ENCODE results near the gene SDHB. TPM values are rescaled to one million over a fixed set of nuclear protein-coding genes. Genes with fewer than 3 reads are reported as not detected.

SDHB gene
- total RNA-seq, 1 experiment from 2014 or later: 212 TPM

- CTCF ChIA-PET: interaction anchor here (0.6 kb wide), 1 partner anchor 383 kb away, joined by 3 read pairs; no protein-coding TSS in a partner anchor
- POLR2A ChIA-PET: no interaction called here
These were observed 78.0 kb downstream of the SDHB start for GRCh38 chr1:16975838-16976237.

DNA sequence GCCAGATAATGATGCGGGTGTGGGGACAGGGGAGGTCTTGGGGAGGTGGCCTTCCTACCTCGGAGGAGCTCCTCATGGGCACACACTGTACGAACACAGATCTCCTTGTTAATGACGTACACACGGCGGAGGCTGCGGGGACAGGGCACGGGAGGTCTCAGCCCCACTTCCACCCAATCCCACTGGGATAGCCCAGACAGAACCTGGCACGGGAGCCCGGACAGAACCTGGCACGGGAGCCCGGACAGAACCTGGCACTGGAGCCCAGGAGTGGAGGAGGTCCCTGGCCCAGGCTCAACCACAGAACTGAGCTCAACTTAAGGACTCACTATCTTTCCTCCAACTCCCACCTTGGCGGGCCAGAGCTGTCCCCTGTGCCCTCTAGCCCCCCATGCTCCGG, 78.6 kb downstream of the SDHB start:
- no peaks in the 10 kb centered on the region for H3K9me3 ChIP-seq (ENCODE audit: control insufficient read depth, insufficient read depth, low read depth, low read length)
- no peaks in the 10 kb centered on the region for H3K27me3 ChIP-seq (ENCODE audit: control insufficient read depth, insufficient read depth, low read length)
- POLR2A ChIA-PET: interaction anchor here (0.6 kb wide), 1 partner anchor 14 kb away, joined by 4 read pairs; no protein-coding TSS in a partner anchor
- H3K27ac ChIP-seq (ENCODE audit: low read length): no peak overlapping the region
- no peak overlapping the region for H3K4me3 ChIP-seq (ENCODE audit: low read depth in 2 of 2, low read length in 2 of 2)
- TF ChIP-seq TCF7L2 (IDR thresholded peaks at IDR 0.05; ENCODE audit: low read depth, low read length) (no peak), SIN3A (IDR thresholded peaks at IDR 0.05; ENCODE audit: borderline replicate concordance, insufficient read depth, low read depth, low read length) (no peak), REST (IDR thresholded peaks at IDR 0.05; ENCODE audit: insufficient read depth in 1 of 2, low read depth in 2 of 2, low read length in 1 of 2) (no peak), POLR2AphosphoS5 (IDR thresholded peaks at IDR 0.05; ENCODE audit: low read depth, low read length) (no peak)
- TF ChIP-seq, protein P1, sequence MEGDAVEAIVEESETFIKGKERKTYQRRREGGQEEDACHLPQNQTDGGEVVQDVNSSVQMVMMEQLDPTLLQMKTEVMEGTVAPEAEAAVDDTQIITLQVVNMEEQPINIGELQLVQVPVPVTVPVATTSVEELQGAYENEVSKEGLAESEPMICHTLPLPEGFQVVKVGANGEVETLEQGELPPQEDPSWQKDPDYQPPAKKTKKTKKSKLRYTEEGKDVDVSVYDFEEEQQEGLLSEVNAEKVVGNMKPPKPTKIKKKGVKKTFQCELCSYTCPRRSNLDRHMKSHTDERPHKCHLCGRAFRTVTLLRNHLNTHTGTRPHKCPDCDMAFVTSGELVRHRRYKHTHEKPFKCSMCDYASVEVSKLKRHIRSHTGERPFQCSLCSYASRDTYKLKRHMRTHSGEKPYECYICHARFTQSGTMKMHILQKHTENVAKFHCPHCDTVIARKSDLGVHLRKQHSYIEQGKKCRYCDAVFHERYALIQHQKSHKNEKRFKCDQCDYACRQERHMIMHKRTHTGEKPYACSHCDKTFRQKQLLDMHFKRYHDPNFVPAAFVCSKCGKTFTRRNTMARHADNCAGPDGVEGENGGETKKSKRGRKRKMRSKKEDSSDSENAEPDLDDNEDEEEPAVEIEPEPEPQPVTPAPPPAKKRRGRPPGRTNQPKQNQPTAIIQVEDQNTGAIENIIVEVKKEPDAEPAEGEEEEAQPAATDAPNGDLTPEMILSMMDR (IDR thresholded peaks at IDR 0.05): no peak
- in situ Hi-C loops (cut with HindIII; ENCODE audit: low pct_unique_long_range_greater_than_20kb, low sequenced_read_pairs): no loop called here
- CTCF ChIA-PET: interaction anchor here (0.6 kb wide), 1 partner anchor 384 kb away, joined by 3 read pairs; no protein-coding TSS in a partner anchor
- intact Hi-C loops (cut with micrococcal nuclease; ENCODE audit: unreplicated experiment): no loop called here
- peaks cover 3% of the 10 kb centered on the region; the same call in 1 of the 2 replicates for H3K36me3 ChIP-seq (ENCODE audit: control insufficient read depth, insufficient read depth, low read length)
- BruUV-seq (replicated peaks): no TSS peak
- no peaks in the 10 kb centered on the region for H3K4me1 ChIP-seq (ENCODE audit: control insufficient read depth, insufficient read depth, low read length)
- DNase-seq (ENCODE audit: low read depth, low spot score) (no peak), ATAC-seq (no peak)

More at GRCh38 chr1:16975838-16976237, 78.0 kb downstream of the SDHB start:
- Histone ChIP-seq H3K36me3 (ENCODE audit: control insufficient read depth, insufficient read depth, low read length) (peaks cover 3% of the 10 kb centered on the region; the same call in 1 of the 2 replicates), H3K27me3 (ENCODE audit: control insufficient read depth, insufficient read depth, low read length) (no peaks in the 10 kb centered on the region), H3K4me1 (ENCODE audit: control insufficient read depth, insufficient read depth, low read length) (no peaks in the 10 kb centered on the region), H3K27ac (ENCODE audit: low read length) (no peak overlapping the region), H3K9me3 (ENCODE audit: control insufficient read depth, insufficient read depth, low read depth, low read length) (no peaks in the 10 kb centered on the region), H3K4me3 (ENCODE audit: low read depth in 2 of 2, low read length in 2 of 2) (no peak overlapping the region)
- intact Hi-C loops (cut with micrococcal nuclease; ENCODE audit: unreplicated experiment): no loop called here
- in situ Hi-C loops (cut with HindIII; ENCODE audit: low pct_unique_long_range_greater_than_20kb, low sequenced_read_pairs): no loop called here
- no TSS peak for BruUV-seq (replicated peaks)
- no peak for TF ChIP-seq REST (IDR thresholded peaks at IDR 0.05; ENCODE audit: insufficient read depth in 1 of 2, low read depth in 2 of 2, low read length in 1 of 2)
- TF ChIP-seq, protein P1 (IDR thresholded peaks at IDR 0.05): no peak
- no peak for TF ChIP-seq SIN3A (IDR thresholded peaks at IDR 0.05; ENCODE audit: borderline replicate concordance, insufficient read depth, low read depth, low read length)
- no peak for TF ChIP-seq POLR2AphosphoS5 (IDR thresholded peaks at IDR 0.05; ENCODE audit: low read depth, low read length)
- TF ChIP-seq TCF7L2 (IDR thresholded peaks at IDR 0.05; ENCODE audit: low read depth, low read length): no peak
- ATAC-seq (no peak), DNase-seq (ENCODE audit: low read depth, low spot score) (no peak)
